NCI-H2081 (cell line): ENCODE data around the gene SURF2.

Source experiments
- DNase-seq, 2 experiments: peaks; one replicate each; lab custom pipeline; 2025; lab: John Stamatoyannopoulos, UW

Gene SURF2

GRCh38 chr9:133335924-133336811 lies 20.2 kb upstream of the SURF2 start, which contains the start of gene SURF6:
SURF6 (minus strand) TSS chr9:133336188; CDS start chr9:133336132, 56 bp downstream.
- peak; percentile 93 to 95 for DNase-seq

GRCh38 chr9:133339641-133340040 lies 16.7 kb upstream of the SURF2 start:
- no peak for DNase-seq

- no peak for DNase-seq
Observed at GRCh38 chr9:133340256-133340655, 16.1 kb upstream of the SURF2 start.

GRCh38 chr9:133340916-133341315 lies 15.4 kb upstream of the SURF2 start:
- no peak for DNase-seq

- no peak for DNase-seq
Observed at GRCh38 chr9:133341369-133342068, 14.8 kb upstream of the SURF2 start.

GRCh38 chr9:133342069-133342406 lies 14.3 kb upstream of the SURF2 start:
- DNase-seq: no peak

- no peak for DNase-seq
Observed at GRCh38 chr9:133342570-133342969, 13.8 kb upstream of the SURF2 start.

GRCh38 chr9:133344071-133344470 lies 12.3 kb upstream of the SURF2 start:
- no peak for DNase-seq

GRCh38 chr9:133344979-133345378 lies 11.4 kb upstream of the SURF2 start:
- DNase-seq: no peak

- DNase-seq: no peak
Observed at GRCh38 chr9:133345596-133345995, 10.8 kb upstream of the SURF2 start.

GRCh38 chr9:133346021-133346785 lies 10.1 kb upstream of the SURF2 start:
- no peak for DNase-seq

GRCh38 chr9:133347515-133347984 lies 8.8 kb upstream of the SURF2 start:
- peak in 1 of 2 experiments; percentile 21 for DNase-seq

GRCh38 chr9:133347985-133348717 lies 8.2 kb upstream of the SURF2 start, which contains the start of the genes MED22 and RPL7A:
MED22 (minus strand) TSS chr9:133348131; CDS start chr9:133346662, 1,469 bp downstream.
RPL7A (plus strand) TSS chr9:133348218; CDS start chr9:133348244, 26 bp downstream.
- peak; percentile 95 for DNase-seq

- no peak for DNase-seq
Observed at GRCh38 chr9:133348718-133349573, 7.4 kb upstream of the SURF2 start.

- no peak for DNase-seq
Observed at GRCh38 chr9:133349965-133350616, 6.3 kb upstream of the SURF2 start.

- no peak for DNase-seq
Observed at GRCh38 chr9:133351526-133351907, 4.8 kb upstream of the SURF2 start.

- DNase-seq: peak in 1 of 2 experiments; percentile 13
Observed at GRCh38 chr9:133351908-133352634, 4.3 kb upstream of the SURF2 start.

GRCh38 chr9:133352635-133353340 lies 3.6 kb upstream of the SURF2 start:
- DNase-seq: no peak

GRCh38 chr9:133353548-133353947 lies 2.8 kb upstream of the SURF2 start:
- no peak for DNase-seq
